ENCODE results near the gene MPZL2.
"Not testable (repeated sequence)": the region's sequence is repeated elsewhere in the genome, so short reads cannot be mapped to it uniquely, and the experiment has no call there.

MPZL2 gene

GRCh38 chr11:118263695-118264568, at the start of gene MPZL2:
Gene MPZL2, minus strand, starts transcription at chr11:118264297. Its CDS starts 144 bp downstream, at chr11:118264153.
- Mint-ChIP-seq H3K36me3 (peaks cover 13% of the 10 kb centered on the region), H3K27ac (peak within 1 kb of the TSS; percentile 58), H3K4me1 (peaks cover 56% of the 10 kb centered on the region), H3K9me3 (no peaks in the 10 kb centered on the region), H3K4me3 (peak within 1 kb of the TSS; percentile 72), H3K27me3 (peaks cover 30% of the 10 kb centered on the region)
- DNase-seq = peak; percentile 50
- CTCF ChIA-PET = interaction anchor here (0.8 to 4.2 kb wide), 10 partner anchors 11 to 93 kb away, joined by 3 to 22 read pairs (median 4); partner anchors contain the start of genes CD3E and MPZL3

- Mint-ChIP-seq H3K4me1 (peaks cover 89% of the 10 kb centered on the region), H3K9me3 (peaks cover 2% of the 10 kb centered on the region), H3K4me3 (no peak overlapping the region), H3K27ac (no peak overlapping the region), H3K36me3 (peaks cover 74% of the 10 kb centered on the region), H3K27me3 (no peaks in the 10 kb centered on the region)
- DNase-seq = no peak
- CTCF ChIA-PET = interaction anchor here (1.4 kb wide), 1 partner anchor 38 kb away, joined by 4 read pairs; no protein-coding TSS in a partner anchor
Observed at GRCh38 chr11:118313242-118313641, 49.1 kb upstream of the MPZL2 start.

GRCh38 chr11:118312328-118312727, 48.2 kb upstream of the MPZL2 start:
- Mint-ChIP-seq H3K27ac (peak overlapping the region; percentile 60), H3K4me1 (peaks cover 92% of the 10 kb centered on the region), H3K9me3 (peaks cover 2% of the 10 kb centered on the region), H3K4me3 (no peak overlapping the region), H3K27me3 (no peaks in the 10 kb centered on the region), H3K36me3 (peaks cover 79% of the 10 kb centered on the region)
- no peak for DNase-seq
- CTCF ChIA-PET = interaction anchor here (0.7 to 1.1 kb wide), 3 partner anchors 26 to 33 kb away, joined by 3 read pairs; no protein-coding TSS in a partner anchor

GRCh38 chr11:118311518-118311917, 47.4 kb upstream of the MPZL2 start:
- H3K27me3 Mint-ChIP-seq = no peaks in the 10 kb centered on the region
- peaks cover 93% of the 10 kb centered on the region for H3K4me1 Mint-ChIP-seq
- no peak for DNase-seq
- CTCF ChIA-PET = interaction anchor here (0.5 to 1.3 kb wide), 5 partner anchors 27 to 97 kb away, joined by 3 to 4 read pairs (median 3); no protein-coding TSS in a partner anchor
- peak overlapping the region; percentile 60 for H3K27ac Mint-ChIP-seq
- H3K36me3 Mint-ChIP-seq = peaks cover 83% of the 10 kb centered on the region
- H3K4me3 Mint-ChIP-seq = no peak overlapping the region
- H3K9me3 Mint-ChIP-seq = peaks cover 2% of the 10 kb centered on the region

GRCh38 chr11:118310781-118311485, 46.8 kb upstream of the MPZL2 start:
- Mint-ChIP-seq H3K4me1 (peaks cover 91% of the 10 kb centered on the region), H3K9me3 (peaks cover 2% of the 10 kb centered on the region), H3K4me3 (no peak overlapping the region), H3K27ac (peak overlapping the region; percentile 60), H3K36me3 (peaks cover 85% of the 10 kb centered on the region), H3K27me3 (no peaks in the 10 kb centered on the region)
- CTCF ChIA-PET = interaction anchor here (0.5 to 1.3 kb wide), 3 partner anchors 34 to 97 kb away, joined by 3 to 4 read pairs (median 3); no protein-coding TSS in a partner anchor
- DNase-seq = no peak

GRCh38 chr11:118310271-118310670, 46.2 kb upstream of the MPZL2 start:
- CTCF ChIA-PET = no interaction called here
- peaks cover 84% of the 10 kb centered on the region for H3K36me3 Mint-ChIP-seq
- peaks cover 2% of the 10 kb centered on the region for H3K9me3 Mint-ChIP-seq
- H3K27ac Mint-ChIP-seq = peak overlapping the region; percentile 62
- DNase-seq = no peak
- H3K27me3 Mint-ChIP-seq = no peaks in the 10 kb centered on the region
- H3K4me1 Mint-ChIP-seq = peaks cover 88% of the 10 kb centered on the region
- H3K4me3 Mint-ChIP-seq = no peak overlapping the region

GRCh38 chr11:118308995-118309528, 45.0 kb upstream of the MPZL2 start:
- H3K4me3 Mint-ChIP-seq, H3K27me3 Mint-ChIP-seq, DNase-seq, H3K9me3 Mint-ChIP-seq: not testable (repeated sequence)
- CTCF ChIA-PET = interaction anchor here (1.0 to 2.5 kb wide), 5 partner anchors 10 to 111 kb away, joined by 3 to 11 read pairs (median 6); partner anchors contain the start of gene CD3D
- peaks cover 79% of the 10 kb centered on the region for H3K36me3 Mint-ChIP-seq
- peak overlapping the region; percentile 0 for H3K27ac Mint-ChIP-seq
- peaks cover 83% of the 10 kb centered on the region for H3K4me1 Mint-ChIP-seq

- Mint-ChIP-seq H3K4me3 (peak overlapping the region; percentile 98), H3K9me3 (peaks cover 2% of the 10 kb centered on the region), H3K36me3 (peaks cover 57% of the 10 kb centered on the region), H3K27ac (peak overlapping the region; percentile 91), H3K27me3 (peaks cover 4% of the 10 kb centered on the region), H3K4me1 (peaks cover 81% of the 10 kb centered on the region)
- peak; percentile 46 for DNase-seq
- CTCF ChIA-PET = interaction anchor here (1.5 to 3.5 kb wide), 5 partner anchors 11 to 135 kb away, joined by 5 to 18 read pairs (median 14); partner anchors contain the start of genes CD3D and CD3G
Observed at GRCh38 chr11:118306556-118306955, 42.5 kb upstream of the MPZL2 start.

- H3K27ac Mint-ChIP-seq = peak overlapping the region; percentile 99
- peaks cover 53% of the 10 kb centered on the region for H3K36me3 Mint-ChIP-seq
- peaks cover 4% of the 10 kb centered on the region for H3K27me3 Mint-ChIP-seq
- H3K9me3 Mint-ChIP-seq = peaks cover 2% of the 10 kb centered on the region
- CTCF ChIA-PET = interaction anchor here (0.9 to 3.5 kb wide), 9 partner anchors 8 to 182 kb away, joined by 3 to 18 read pairs (median 4); partner anchors contain the start of genes CD3D, CD3G and MPZL2
- H3K4me1 Mint-ChIP-seq = peaks cover 72% of the 10 kb centered on the region
- DNase-seq = peak; percentile 69
- peak overlapping the region; percentile 98 for H3K4me3 Mint-ChIP-seq
Observed at GRCh38 chr11:118305726-118306125, 41.6 kb upstream of the MPZL2 start.

GRCh38 chr11:118304568-118305248, 40.6 kb upstream of the MPZL2 start, which contains the start of gene CD3E:
Gene CD3E, plus strand, starts transcription at chr11:118304730. Its CDS starts 223 bp downstream, at chr11:118304953.
- Mint-ChIP-seq H3K36me3 (peaks cover 46% of the 10 kb centered on the region), H3K9me3 (no peaks in the 10 kb centered on the region), H3K4me1 (peaks cover 65% of the 10 kb centered on the region), H3K27ac (peak within 1 kb of the TSS; percentile 99), H3K27me3 (peaks cover 4% of the 10 kb centered on the region), H3K4me3 (peak within 1 kb of the TSS; percentile 98)
- peak; percentile 83 for DNase-seq
- CTCF ChIA-PET = interaction anchor here (0.8 to 3.5 kb wide), 18 partner anchors 9 to 184 kb away, joined by 3 to 18 read pairs (median 4); partner anchors contain the start of genes CD3D, CD3G and MPZL2

- peaks cover 4% of the 10 kb centered on the region for H3K27me3 Mint-ChIP-seq
- peak overlapping the region; percentile 98 for H3K4me3 Mint-ChIP-seq
- peaks cover 41% of the 10 kb centered on the region for H3K36me3 Mint-ChIP-seq
- H3K4me1 Mint-ChIP-seq = peaks cover 60% of the 10 kb centered on the region
- DNase-seq = no peak
- H3K9me3 Mint-ChIP-seq = no peaks in the 10 kb centered on the region
- H3K27ac Mint-ChIP-seq = peak overlapping the region; percentile 99
- CTCF ChIA-PET = interaction anchor here (0.8 to 3.5 kb wide), 10 partner anchors 9 to 106 kb away, joined by 3 to 18 read pairs (median 4); partner anchors contain the start of genes CD3D and CD3G
Observed at GRCh38 chr11:118304227-118304567, 40.1 kb upstream of the MPZL2 start.

GRCh38 chr11:118301600-118302195, 37.6 kb upstream of the MPZL2 start:
- CTCF ChIA-PET = interaction anchor here (0.6 to 8.0 kb wide), 6 partner anchors 10 to 483 kb away, joined by 3 to 76 read pairs (median 6); partner anchors contain the start of genes CD3D and CD3G
- DNase-seq = no peak

More at GRCh38 chr11:118301600-118302195, 37.6 kb upstream of the MPZL2 start:
- H3K27ac Mint-ChIP-seq = no peak overlapping the region
- H3K4me1 Mint-ChIP-seq = peaks cover 35% of the 10 kb centered on the region
- no peaks in the 10 kb centered on the region for H3K9me3 Mint-ChIP-seq
- peaks cover 16% of the 10 kb centered on the region for H3K36me3 Mint-ChIP-seq
- H3K27me3 Mint-ChIP-seq = peaks cover 4% of the 10 kb centered on the region
- H3K4me3 Mint-ChIP-seq = no peak overlapping the region
